K562 (cell line): ENCODE data around the gene GPR108. TPM values are rescaled to one million over a fixed set of nuclear protein-coding genes. Genes with fewer than 3 reads are reported as not detected.

ENCODE experiments used
- CHCHD3 ChIP-seq: fragments of 250-450 bp; sonication (Bioruptor Pico); IDR thresholded peaks from 2 replicates; pipeline ENCODE4 v2.1.2; 2022; ENCODE audit warnings: mild to moderate bottlenecking
- HDAC2 ChIP-seq: fragments of 450-650 bp; IDR thresholded peaks from 2 replicates; pipeline ENCODE4 v1.6.1; 2016; ENCODE audit warnings: mild to moderate bottlenecking
- HDAC8 ChIP-seq: fragments of 450-650 bp; IDR thresholded peaks from 2 replicates; pipeline ENCODE4 v1.6.1; 2016; ENCODE audit warnings: mild to moderate bottlenecking, missing genetic modification characterization, moderate library complexity, missing compliant biosample characterization
- HNRNPL ChIP-seq: fragments of 200-400 bp; formaldehyde crosslinking; IDR thresholded peaks from 2 replicates; pipeline ENCODE4 v1.6.1; 2017; ENCODE audit warnings: low read depth, mild to moderate bottlenecking, low read length
- JUNB ChIP-seq: fragments of 450-650 bp; formaldehyde crosslinking; conservative IDR thresholded peaks from 2 replicates; pipeline ENCODE4 v1.4.0; 2020; ENCODE audit warnings: mild to moderate bottlenecking
- LCOR ChIP-seq: sonication (generic); formaldehyde crosslinking; IDR thresholded peaks from 2 replicates; pipeline ENCODE4 v1.8.0; 2022; ENCODE audit warnings: mild to moderate bottlenecking, missing genetic modification reagents
- MED1 ChIP-seq: sonication (generic); formaldehyde crosslinking; IDR thresholded peaks from 2 replicates; pipeline ENCODE4 v1.8.1; 2023; ENCODE audit warnings: missing genetic modification reagents, borderline replicate concordance
- NCOR1 ChIP-seq: fragments of 450-650 bp; IDR thresholded peaks from 2 replicates; pipeline ENCODE4 v1.6.1; 2016; ENCODE audit warnings: mild to moderate bottlenecking, moderate library complexity
- NRF1 ChIP-seq, 2 experiments: fragments of 450-650 bp; IDR thresholded peaks in 1 of 2; conservative IDR thresholded peaks in 1 of 2; 2 replicates each; pipeline ENCODE4 v1.6.1; 2014; ENCODE audit warnings: mild to moderate bottlenecking in 2 of 2
- TAF15 ChIP-seq: fragments of 200-400 bp; formaldehyde crosslinking; IDR thresholded peaks from 2 replicates; pipeline ENCODE4 v1.6.1; 2017; ENCODE audit warnings: mild to moderate bottlenecking, low read depth, low read length, moderate library complexity
- TBP ChIP-seq: optimal IDR thresholded peaks from 2 replicates; pipeline ENCODE3; 2011; ENCODE audit warnings: low read depth, low read length, improper control_type of control experiment
- ZKSCAN1 ChIP-seq: fragments of 150-350 bp; IDR thresholded peaks from 2 replicates; pipeline ENCODE4 v1.6.1; 2016; ENCODE audit warnings: low read depth, low read length
- polyA plus RNA-seq, 8 experiments: library from polyadenylated mRNA; depleted of rRNA in 4 of 8; stranded (reverse) in 5 of 8; unstranded in 3 of 8; fragments of >200 nt; fragmentation: Nextera tagmentation in 2 of 8; fragmentation: Illumina TruSeq in 1 of 8; extraction: Ambion mirVana in 2 of 8; extraction: Trizol in 1 of 8; gene quantifications; 2 replicates each; pipeline versions ENCODE4 v1.2.1 to v1.2.3, GENCODE V29; 2011 to 2014; ENCODE audit warnings: inconsistent platforms in 1 of 8, missing spikeins in 1 of 8
- total RNA-seq, 7 experiments: library from RNA; depleted of rRNA in 6 of 7; stranded (reverse); fragments of >200 nt in 6 of 7; fragmentation: Illumina TruSeq in 2 of 7; extraction: Trizol in 2 of 7; gene quantifications; 2 replicates each; pipeline versions ENCODE4 v1.2.1 to v1.2.3, GENCODE V29; 2011 to 2021; ENCODE audit warnings: low replicate concordance in 1 of 7
- TF ChIP-seq, protein P1 (sequence below), 2 experiments: fragments of 450-650 bp in 1 of 2; sonication (generic) in 1 of 2; formaldehyde crosslinking in 1 of 2; IDR thresholded peaks in 1 of 2; conservative IDR thresholded peaks in 1 of 2; 2 replicates each; pipeline versions ENCODE4 v1.6.1 to v1.8.1; 2016 to 2023; ENCODE audit warnings: mild to moderate bottlenecking in 2 of 2, moderate library complexity in 2 of 2, inconsistent platforms in 1 of 2, missing genetic modification reagents in 1 of 2
- TF ChIP-seq, protein P2 (sequence below): sonication (generic); formaldehyde crosslinking; IDR thresholded peaks from 2 replicates; pipeline ENCODE4 v1.8.1; 2022; ENCODE audit warnings: missing genetic modification reagents
- TF ChIP-seq, protein P3 (sequence below): fragments of 450-650 bp; IDR thresholded peaks from 2 replicates; pipeline ENCODE4 v1.6.1; 2016; ENCODE audit warnings: borderline replicate concordance
- TF ChIP-seq, protein P4 (sequence below): sonication (generic); formaldehyde crosslinking; IDR thresholded peaks from 2 replicates; pipeline ENCODE4 v1.8.0; 2022; ENCODE audit warnings: mild to moderate bottlenecking, missing genetic modification reagents, borderline replicate concordance
- TF ChIP-seq, protein P5 (sequence below): fragments of 250-450 bp; sonication (Bioruptor Pico); IDR thresholded peaks from 2 replicates; pipeline ENCODE4 v1.4.0; 2020; ENCODE audit warnings: mild to moderate bottlenecking

The GPR108 gene
- total and polyA plus RNA-seq, 9 of the 15 experiments (the other 6 are each of a cell fraction or from before 2014, with no cell fraction given) = 2.4 to 33.2 (median 24.4) TPM

DNA sequence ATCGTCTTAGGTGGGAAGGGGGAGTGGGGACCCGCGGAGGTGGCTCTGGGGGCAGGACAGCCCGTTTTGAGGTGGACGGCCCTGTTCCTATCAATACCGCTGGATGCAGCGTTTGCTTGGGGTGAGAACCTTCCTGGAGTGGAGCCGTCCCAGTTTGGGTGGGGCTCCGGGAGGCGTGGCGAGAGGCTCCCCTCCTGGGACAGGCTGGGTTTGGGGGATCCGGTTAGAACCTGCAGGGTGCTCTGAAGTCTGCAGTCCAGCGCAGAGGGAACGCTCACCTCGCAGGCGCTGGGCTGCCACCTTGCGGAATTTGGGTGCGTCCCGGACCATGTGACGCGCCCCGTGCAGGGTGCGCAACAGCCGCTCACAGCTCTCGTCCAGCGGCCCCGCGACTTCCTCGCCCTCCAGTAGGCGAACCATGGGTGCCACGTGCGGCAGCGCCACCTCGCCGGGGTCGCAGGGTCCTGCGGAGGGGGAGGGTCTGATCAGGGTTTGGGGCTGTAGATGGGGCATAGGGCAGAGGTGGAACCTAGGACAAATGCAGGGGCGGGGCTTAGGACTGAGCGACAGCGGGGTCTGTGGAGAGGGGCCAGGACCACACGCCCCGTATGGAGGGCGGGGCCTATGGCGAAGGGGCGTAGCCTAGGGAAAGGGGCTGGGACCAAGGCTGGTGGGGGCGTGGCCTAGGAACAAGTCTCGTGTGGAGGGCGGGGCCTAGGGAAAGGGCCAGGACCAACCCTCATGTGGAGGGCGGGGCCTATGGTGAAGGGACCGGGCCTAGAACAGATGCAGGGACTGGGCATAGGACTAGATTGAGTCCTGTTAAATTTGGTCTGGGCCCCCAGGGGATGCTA lies 16.0 kb upstream of the GPR108 start (continued):
- TF ChIP-seq NRF1 (conservative IDR thresholded peaks at IDR 0.05 in 1 of 2, IDR thresholded peaks at IDR 0.05 in 1 of 2) (peak; percentile 89 to 91), JUNB (no peak), TAF15 (no peak), LCOR (CRISPR knock-in tag) (peak; percentile 90), HDAC2 (peak; percentile 83), ZKSCAN1 (peak; percentile 59; the same call in 1 of the 2 replicates), CHCHD3 (CRISPR knock-in tag) (no peak), TBP (peak; percentile 66), HNRNPL (peak; percentile 70), NCOR1 (peak; percentile 19; the same call in 1 of the 2 replicates), HDAC8 (tag) (peak; percentile 71; the same call in 1 of the 2 replicates), MED1 (CRISPR knock-in tag) (no peak)
- TF ChIP-seq, protein P1, sequence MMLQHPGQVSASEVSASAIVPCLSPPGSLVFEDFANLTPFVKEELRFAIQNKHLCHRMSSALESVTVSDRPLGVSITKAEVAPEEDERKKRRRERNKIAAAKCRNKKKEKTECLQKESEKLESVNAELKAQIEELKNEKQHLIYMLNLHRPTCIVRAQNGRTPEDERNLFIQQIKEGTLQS (IDR thresholded peaks at IDR 0.05) = peak; percentile 15; the same call in 1 of the 2 replicates
- TF ChIP-seq, protein P1 (CRISPR knock-in tag; conservative IDR thresholded peaks at IDR 0.05) = peak; percentile 74; the same call in 1 of the 2 replicates
- TF ChIP-seq, protein P2, sequence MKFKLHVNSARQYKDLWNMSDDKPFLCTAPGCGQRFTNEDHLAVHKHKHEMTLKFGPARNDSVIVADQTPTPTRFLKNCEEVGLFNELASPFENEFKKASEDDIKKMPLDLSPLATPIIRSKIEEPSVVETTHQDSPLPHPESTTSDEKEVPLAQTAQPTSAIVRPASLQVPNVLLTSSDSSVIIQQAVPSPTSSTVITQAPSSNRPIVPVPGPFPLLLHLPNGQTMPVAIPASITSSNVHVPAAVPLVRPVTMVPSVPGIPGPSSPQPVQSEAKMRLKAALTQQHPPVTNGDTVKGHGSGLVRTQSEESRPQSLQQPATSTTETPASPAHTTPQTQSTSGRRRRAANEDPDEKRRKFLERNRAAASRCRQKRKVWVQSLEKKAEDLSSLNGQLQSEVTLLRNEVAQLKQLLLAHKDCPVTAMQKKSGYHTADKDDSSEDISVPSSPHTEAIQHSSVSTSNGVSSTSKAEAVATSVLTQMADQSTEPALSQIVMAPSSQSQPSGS (CRISPR knock-in tag) = no peak
- TF ChIP-seq, protein P3, sequence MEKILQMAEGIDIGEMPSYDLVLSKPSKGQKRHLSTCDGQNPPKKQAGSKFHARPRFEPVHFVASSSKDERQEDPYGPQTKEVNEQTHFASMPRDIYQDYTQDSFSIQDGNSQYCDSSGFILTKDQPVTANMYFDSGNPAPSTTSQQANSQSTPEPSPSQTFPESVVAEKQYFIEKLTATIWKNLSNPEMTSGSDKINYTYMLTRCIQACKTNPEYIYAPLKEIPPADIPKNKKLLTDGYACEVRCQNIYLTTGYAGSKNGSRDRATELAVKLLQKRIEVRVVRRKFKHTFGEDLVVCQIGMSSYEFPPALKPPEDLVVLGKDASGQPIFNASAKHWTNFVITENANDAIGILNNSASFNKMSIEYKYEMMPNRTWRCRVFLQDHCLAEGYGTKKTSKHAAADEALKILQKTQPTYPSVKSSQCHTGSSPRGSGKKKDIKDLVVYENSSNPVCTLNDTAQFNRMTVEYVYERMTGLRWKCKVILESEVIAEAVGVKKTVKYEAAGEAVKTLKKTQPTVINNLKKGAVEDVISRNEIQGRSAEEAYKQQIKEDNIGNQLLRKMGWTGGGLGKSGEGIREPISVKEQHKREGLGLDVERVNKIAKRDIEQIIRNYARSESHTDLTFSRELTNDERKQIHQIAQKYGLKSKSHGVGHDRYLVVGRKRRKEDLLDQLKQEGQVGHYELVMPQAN = peak; percentile 98; the same call in 1 of the 2 replicates
- TF ChIP-seq, protein P4, sequence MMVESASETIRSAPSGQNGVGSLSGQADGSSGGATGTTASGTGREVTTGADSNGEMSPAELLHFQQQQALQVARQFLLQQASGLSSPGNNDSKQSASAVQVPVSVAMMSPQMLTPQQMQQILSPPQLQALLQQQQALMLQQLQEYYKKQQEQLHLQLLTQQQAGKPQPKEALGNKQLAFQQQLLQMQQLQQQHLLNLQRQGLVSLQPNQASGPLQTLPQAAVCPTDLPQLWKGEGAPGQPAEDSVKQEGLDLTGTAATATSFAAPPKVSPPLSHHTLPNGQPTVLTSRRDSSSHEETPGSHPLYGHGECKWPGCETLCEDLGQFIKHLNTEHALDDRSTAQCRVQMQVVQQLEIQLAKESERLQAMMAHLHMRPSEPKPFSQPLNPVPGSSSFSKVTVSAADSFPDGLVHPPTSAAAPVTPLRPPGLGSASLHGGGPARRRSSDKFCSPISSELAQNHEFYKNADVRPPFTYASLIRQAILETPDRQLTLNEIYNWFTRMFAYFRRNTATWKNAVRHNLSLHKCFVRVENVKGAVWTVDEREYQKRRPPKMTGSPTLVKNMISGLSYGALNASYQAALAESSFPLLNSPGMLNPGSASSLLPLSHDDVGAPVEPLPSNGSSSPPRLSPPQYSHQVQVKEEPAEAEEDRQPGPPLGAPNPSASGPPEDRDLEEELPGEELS (CRISPR knock-in tag) = peak; percentile 31; the same call in 1 of the 2 replicates
- TF ChIP-seq, protein P5, sequence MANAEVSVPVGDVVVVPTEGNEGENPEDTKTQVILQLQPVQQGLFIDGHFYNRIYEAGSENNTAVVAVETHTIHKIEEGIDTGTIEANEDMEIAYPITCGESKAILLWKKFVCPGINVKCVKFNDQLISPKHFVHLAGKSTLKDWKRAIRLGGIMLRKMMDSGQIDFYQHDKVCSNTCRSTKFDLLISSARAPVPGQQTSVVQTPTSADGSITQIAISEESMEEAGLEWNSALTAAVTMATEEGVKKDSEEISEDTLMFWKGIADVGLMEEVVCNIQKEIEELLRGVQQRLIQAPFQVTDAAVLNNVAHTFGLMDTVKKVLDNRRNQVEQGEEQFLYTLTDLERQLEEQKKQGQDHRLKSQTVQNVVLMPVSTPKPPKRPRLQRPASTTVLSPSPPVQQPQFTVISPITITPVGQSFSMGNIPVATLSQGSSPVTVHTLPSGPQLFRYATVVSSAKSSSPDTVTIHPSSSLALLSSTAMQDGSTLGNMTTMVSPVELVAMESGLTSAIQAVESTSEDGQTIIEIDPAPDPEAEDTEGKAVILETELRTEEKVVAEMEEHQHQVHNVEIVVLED (CRISPR knock-in tag) = peak; percentile 45
